HG03139 (cell line): ENCODE results near the gene TMEM132D.

Experiments used
- ATAC-seq: cut with Tn5 transposase; IDR thresholded peaks from one replicate; pipeline ENCODE4 v1.9.1; 2021; ENCODE audit not compliant: unreplicated experiment

The TMEM132D gene

GRCh38 chr12:129025055-129025454, 878.8 kb downstream of the TMEM132D start:
- no peak for ATAC-seq
